ENCODE data around the gene GIMAP4. TPM values are rescaled to one million over a fixed set of nuclear protein-coding genes. Genes with fewer than 3 reads are reported as not detected.

The GIMAP4 gene
- total and polyA plus RNA-seq, 2 donors (not counting 3 experiments of a cell fraction or from before 2014, with no cell fraction given): 56.6 to 168 TPM

DNA sequence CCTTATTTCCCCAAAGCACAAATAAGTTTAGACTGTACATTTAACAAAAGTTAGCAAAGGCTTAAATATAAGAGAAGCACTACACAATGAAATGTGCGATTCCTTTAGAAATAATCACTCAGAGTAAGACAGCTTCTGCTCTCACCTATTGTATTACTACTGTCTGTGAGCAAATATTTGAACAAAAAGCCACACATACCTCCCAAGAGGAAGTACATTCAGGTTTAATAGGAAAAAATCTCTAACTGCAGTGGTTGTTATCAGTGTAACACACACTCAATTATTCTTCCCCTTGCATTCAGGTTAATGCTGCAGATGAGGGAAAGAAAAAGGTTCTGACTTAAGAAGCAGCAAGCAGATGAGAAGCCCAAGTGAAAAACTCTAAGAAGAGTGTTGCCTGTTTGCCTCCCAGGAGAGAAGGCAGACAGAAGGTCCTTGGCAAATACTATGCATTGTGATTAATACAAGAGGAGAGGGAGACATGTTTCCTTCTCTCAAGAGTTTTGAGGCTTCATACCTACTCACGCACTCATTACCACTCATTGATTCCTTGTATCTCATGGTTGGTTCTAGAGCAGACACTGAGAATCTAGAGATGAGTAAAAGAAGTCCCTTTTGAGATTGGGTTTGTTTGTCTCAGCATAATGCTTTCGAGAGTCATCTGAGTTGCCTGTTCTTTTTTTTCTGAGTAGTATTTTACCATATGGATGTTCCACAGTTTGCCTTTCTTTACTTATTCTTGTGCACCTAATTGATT is 13.6 kb downstream of the GIMAP4 start:
- no peak overlapping the region for H2AFZ ChIP-seq (ENCODE audit: low read depth, low read length)
- no peak overlapping the region for H3K9ac ChIP-seq (replicated peaks; ENCODE audit: extremely low read depth, insufficient read depth, low read length)
- H3K4me1 ChIP-seq (ENCODE audit: control insufficient read depth, extremely low read depth, insufficient read depth, low read length): peaks cover 14% of the 10 kb centered on the region
- intact Hi-C loops (cut with micrococcal nuclease): no loop called here
- H3K4me2 ChIP-seq (ENCODE audit: insufficient read depth, low read length): no peak overlapping the region
- no peak overlapping the region for H3K27ac ChIP-seq (ENCODE audit: insufficient read depth, low read depth, low read length)
- no peaks in the 10 kb centered on the region for H3K9me3 ChIP-seq (replicated peaks; ENCODE audit: control insufficient read depth, insufficient read depth, low read length)
- dilution Hi-C loops (cut with MboI; ENCODE audit: extremely low pct_ligation_motif_present, low sequenced_read_pairs): no loop called here
- no peak for FAIRE-seq
- H3K4me3 ChIP-seq (replicated peaks in 1 of 3; ENCODE audit: insufficient read depth in 1 of 3, low read depth in 1 of 3, low read length in 3 of 3): no peak overlapping the region
- ChIA-PET POLR2A (no interaction called here), CTCF (no interaction called here)
- H3K36me3 ChIP-seq (ENCODE audit: control insufficient read depth in 2 of 2, extremely low read depth in 1 of 2, insufficient read depth in 2 of 2, low read length in 2 of 2): no peaks in the 10 kb centered on the region
- H3K79me2 ChIP-seq (ENCODE audit: control insufficient read depth, insufficient read depth, low read length): no peaks in the 10 kb centered on the region
- TF ChIP-seq FOS (IDR thresholded peaks at IDR 0.05; ENCODE audit: borderline replicate concordance, insufficient read depth, low read length) (no peak), MYC (IDR thresholded peaks at IDR 0.05; ENCODE audit: low read depth, low read length) (no peak), EZH2 (IDR thresholded peaks at IDR 0.05; ENCODE audit: borderline replicate concordance, low read depth, low read length, severe bottlenecking) (no peak), JUN (IDR thresholded peaks at IDR 0.05; ENCODE audit: borderline replicate concordance, insufficient read depth, insufficient read length, low read depth) (no peak), GATA2 (IDR thresholded peaks at IDR 0.05; ENCODE audit: insufficient read depth, insufficient read length, low read depth, low read length) (no peak), CTCF (IDR thresholded peaks at IDR 0.05; ENCODE audit: extremely low read depth in 1 of 2, insufficient read depth in 1 of 2, low read depth in 1 of 2, low read length in 2 of 2) (no peak), POLR2A (IDR thresholded peaks at IDR 0.05; ENCODE audit: low read depth, low read length) (no peak), POLR2AphosphoS5 (IDR thresholded peaks at IDR 0.05; ENCODE audit: insufficient read depth, low read depth, low read length) (no peak), MAX (IDR thresholded peaks at IDR 0.05; ENCODE audit: insufficient read depth, insufficient read length) (no peak)
- BruUV-seq (replicated peaks): no TSS peak
- H3K9me1 ChIP-seq (replicated peaks; ENCODE audit: control insufficient read depth, extremely low read depth, insufficient read depth, low read length): no peaks in the 10 kb centered on the region
- H4K20me1 ChIP-seq (replicated peaks; ENCODE audit: control insufficient read depth, extremely low read depth, insufficient read depth, low read length): no peaks in the 10 kb centered on the region
- H3K27me3 ChIP-seq (ENCODE audit: control insufficient read depth in 2 of 2, insufficient read depth in 2 of 2, low read length in 2 of 2): no peaks in the 10 kb centered on the region
- DNase-seq (ENCODE audit: low read depth, low spot score): no peak

Measured in endothelial cell of umbilical vein (primary cell).